ENCODE data around the gene WAC.

DNA sequence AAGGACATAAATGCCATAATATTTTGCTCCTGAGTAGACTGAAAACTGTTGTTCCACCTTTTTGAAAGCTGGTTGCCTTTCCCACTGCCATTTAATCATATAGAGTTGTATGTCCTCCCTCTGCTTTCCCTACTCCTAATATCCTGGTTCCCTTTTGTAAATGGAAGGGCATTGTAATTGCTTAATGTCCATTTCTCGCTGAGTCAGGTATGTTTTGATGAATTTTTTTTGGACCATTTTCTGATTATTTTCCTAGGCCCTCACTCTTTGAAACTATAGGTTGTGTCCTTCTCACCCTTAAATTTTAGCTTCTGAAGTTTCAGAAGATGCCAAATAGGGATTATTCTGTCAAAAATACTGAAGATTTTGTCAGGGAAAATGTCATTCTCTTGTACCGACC is 45.5 kb downstream of the WAC start:
- TF ChIP-seq, protein P1, sequence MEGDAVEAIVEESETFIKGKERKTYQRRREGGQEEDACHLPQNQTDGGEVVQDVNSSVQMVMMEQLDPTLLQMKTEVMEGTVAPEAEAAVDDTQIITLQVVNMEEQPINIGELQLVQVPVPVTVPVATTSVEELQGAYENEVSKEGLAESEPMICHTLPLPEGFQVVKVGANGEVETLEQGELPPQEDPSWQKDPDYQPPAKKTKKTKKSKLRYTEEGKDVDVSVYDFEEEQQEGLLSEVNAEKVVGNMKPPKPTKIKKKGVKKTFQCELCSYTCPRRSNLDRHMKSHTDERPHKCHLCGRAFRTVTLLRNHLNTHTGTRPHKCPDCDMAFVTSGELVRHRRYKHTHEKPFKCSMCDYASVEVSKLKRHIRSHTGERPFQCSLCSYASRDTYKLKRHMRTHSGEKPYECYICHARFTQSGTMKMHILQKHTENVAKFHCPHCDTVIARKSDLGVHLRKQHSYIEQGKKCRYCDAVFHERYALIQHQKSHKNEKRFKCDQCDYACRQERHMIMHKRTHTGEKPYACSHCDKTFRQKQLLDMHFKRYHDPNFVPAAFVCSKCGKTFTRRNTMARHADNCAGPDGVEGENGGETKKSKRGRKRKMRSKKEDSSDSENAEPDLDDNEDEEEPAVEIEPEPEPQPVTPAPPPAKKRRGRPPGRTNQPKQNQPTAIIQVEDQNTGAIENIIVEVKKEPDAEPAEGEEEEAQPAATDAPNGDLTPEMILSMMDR (IDR thresholded peaks at IDR 0.05; ENCODE audit: low read length) = no peak
- no peak for TF ChIP-seq EZH2 (IDR thresholded peaks at IDR 0.05; ENCODE audit: borderline replicate concordance, low read length)
